ENCODE measurements around the gene PITPNM1.
"Not testable (repeated sequence)": the region's sequence is repeated elsewhere in the genome, so short reads cannot be mapped to it uniquely, and the experiment has no call there.

The PITPNM1 gene

GRCh38 chr11:67489885-67490726, 15.1 kb downstream of the PITPNM1 start:
- no peak for DNase-seq (ENCODE audit: low read depth)

DNA sequence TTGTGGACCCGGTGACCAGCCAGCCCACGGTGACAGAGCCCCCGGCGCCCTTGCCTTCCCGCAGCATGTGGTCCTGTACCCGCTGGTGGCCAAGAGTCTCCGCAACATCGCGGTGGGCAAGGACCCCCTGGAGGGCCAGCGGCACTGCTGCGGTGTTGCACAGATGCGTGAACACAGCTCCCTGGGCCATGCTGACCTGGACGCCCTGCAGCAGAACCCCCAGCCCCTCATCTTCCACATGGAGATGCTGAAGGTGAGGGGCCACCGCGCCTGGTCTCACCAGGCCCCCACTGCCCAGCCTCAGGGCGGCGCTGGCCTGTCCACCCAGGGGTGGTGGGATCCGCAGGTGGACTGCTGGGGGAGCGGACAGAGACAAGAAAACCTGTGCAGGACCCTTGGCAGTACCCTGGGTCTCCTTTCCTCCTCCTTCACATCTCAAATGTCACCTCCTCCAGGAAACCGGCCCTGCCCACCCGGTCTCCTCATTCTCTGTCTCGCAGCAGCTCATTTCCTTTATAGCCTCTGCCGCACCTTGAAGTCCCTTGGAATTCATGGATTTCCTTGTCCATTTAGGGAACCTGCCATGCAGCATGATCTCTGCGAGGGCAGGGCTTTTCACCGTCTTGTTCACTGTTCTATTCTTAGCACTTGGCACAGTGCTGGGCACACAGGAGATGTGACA, 15.8 kb downstream of the PITPNM1 start:
- no peak for DNase-seq (ENCODE audit: low read depth)

DNA sequence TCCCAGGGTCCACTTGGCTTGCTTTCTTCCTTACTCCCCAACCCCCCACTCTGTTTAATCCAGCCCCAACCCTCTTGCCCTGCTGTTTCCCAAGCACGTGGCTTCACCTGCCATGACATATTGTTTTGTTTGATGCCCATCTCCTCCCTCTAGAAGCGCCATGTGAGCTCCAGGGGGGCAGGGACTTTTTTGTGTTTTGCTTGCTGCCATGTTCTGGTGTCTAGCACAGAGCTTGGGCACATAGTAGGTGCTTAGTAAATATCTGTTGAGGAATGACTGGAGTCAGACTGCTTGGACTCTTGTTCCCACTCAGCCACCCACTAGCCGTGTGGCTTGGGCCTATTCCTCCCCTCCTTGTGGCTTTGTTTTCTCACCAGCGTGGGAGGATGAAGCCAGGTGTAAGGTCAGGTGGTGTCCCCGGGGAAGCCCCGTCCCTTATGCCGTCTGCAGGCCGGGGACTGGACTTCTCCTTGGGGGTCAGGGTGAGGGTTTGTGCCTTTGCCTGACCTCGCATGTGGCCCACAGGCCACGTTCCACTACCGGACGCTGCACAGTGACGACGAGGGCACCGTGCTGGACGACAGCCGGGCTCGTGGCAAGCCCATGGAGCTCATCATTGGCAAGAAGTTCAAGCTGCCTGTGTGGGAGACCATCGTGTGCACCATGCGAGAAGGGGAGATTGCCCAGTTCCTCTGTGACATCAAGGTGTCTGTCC, 18.5 kb downstream of the PITPNM1 start:
- DNase-seq (ENCODE audit: low read depth) = no peak

- not testable (repeated sequence) for DNase-seq (ENCODE audit: low read depth)
Measured at GRCh38 chr11:67485873-67486361, 19.2 kb downstream of the PITPNM1 start.

DNA sequence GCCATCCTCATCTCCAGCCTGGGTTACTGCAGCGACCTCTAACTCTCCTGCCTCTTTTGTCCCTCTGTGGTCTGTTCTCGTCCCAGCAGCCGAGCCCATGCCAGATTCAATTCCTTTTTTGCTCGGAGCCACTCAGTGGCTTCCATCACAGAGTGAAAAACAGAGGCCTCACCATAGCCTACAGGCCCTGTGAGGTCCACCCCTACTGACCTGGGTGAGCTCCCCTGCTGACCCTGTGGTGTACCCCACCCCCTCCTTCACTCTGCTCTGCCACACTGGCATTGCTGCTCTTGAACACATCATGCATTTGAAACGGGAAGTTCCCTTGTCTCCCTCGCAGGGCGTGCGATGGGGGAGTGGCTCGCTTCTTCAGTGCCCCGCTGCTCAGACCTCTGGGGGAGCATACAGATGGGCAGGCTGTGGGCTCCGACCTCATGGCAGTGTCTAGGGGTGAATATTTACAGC, 20.3 kb downstream of the PITPNM1 start:
- DNase-seq (ENCODE audit: low read depth) = no peak

DNA sequence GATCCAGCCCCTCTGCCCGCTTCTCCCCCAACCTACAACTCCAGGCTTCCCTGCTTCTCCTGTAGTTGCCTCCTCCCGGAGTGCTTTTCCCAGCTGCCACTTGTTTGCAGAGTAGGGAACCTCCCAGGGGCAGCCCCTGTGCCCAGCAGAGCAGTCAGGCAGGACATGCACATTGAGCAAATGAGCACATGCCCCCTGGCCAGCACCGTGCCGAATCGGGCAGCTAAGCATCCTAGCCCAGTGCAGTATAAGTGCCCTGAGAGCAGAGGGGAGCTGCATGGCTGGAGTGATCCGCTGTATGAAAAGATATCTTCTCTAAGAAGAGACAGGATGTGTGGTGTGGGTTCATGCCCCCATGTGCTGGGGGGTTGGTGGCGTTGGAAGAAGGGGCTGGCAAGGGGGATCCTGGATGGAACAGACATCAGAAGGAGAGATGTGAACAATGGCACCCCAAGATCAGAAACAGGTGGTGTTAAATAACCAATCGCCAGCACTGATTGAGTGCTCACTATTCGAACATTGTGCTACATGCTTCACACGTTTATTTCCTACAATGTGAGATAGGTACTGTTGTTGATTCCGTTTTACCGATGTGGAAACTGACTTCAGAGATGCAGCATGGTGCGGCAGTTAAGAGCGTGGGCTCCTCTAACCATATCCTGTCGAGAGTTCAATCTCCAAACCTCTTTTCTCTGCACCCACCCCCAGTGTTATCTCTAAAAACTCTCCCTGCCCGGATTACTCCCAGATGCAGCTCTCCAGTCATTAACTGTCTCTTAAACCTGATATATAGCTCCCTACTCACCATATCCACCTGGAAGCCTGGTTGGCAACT, 21.1 kb downstream of the PITPNM1 start:
- no peak for DNase-seq (ENCODE audit: low read depth)

DNA sequence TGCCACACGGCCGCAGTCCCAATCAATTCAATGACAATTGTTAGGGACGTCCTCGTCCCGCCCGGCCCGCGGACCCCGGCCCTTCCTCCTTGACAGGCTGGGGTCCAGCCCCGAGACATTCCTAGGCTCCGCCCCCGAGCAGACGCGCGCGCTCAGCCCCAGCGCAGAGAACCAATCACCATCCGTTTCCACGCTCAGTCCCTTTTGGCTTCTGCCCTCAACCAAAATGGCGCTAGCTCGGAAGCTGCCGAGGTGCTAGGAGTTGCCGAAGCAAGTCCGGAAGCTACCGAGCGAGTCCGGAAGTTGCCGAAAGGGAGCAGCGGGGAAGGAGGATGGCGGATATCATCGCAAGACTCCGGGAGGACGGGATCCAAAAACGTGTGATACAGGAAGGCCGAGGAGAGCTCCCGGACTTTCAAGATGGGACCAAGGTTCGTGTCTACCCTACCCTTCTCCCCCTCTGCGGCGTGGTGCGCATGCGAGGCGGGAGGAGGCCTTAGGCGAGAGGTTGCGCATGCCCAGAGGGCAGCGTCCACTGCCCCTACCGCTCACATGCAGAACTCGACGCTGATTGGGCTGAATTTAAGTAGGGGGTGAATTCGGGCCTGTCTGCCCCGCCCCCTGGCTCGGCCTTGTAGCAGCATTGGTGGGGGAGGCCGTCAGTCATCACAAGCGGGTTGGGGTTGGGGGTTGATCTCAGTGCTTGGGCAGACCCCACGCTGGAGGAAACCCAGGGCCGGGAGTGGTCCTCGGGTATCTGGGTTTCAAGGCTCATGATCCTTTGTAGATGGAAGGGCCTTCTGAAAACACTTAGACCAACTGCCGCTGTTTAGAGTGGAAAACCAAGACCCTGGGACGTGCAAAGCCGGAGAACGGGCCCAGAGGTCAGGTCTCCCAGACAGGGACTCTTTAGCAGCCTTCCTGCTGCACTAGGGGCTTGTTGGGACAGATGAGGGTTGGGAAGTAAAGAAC, 22.1 kb downstream of the PITPNM1 start, which contains the start of gene AIP:
Gene AIP, plus strand, starts transcription at position 200 of the 972 bp plus-strand sequence. Its CDS starts 133 bp downstream, at position 333.
- DNase-seq (ENCODE audit: low read depth) = peak; percentile 91

GRCh38 chr11:67482275-67482826, 22.8 kb downstream of the PITPNM1 start:
- no peak for DNase-seq (ENCODE audit: low read depth)

- not testable (repeated sequence) for DNase-seq (ENCODE audit: low read depth)
Measured at GRCh38 chr11:67477344-67478050, 27.7 kb downstream of the PITPNM1 start.

DNA sequence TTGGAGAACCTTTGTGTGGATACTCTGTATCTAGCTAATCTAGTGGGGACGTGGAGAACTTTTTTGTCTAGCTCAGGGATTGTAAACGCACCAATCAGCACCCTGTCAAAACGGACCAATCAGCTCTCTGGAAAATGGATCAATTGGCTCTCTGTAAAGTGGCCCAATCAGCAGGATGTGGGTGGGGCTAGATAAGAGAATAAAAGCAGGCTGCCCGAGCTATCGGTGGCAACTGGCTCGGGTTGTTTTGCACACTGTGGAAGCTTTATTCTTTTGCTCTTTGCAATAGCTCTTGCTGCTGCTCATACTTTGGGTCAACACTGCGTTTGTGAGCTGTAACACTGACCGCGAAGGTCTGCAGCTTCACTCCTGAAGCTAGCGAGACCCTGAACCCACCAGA, 28.5 kb downstream of the PITPNM1 start:
- not testable (repeated sequence) for DNase-seq (ENCODE audit: low read depth)

DNA sequence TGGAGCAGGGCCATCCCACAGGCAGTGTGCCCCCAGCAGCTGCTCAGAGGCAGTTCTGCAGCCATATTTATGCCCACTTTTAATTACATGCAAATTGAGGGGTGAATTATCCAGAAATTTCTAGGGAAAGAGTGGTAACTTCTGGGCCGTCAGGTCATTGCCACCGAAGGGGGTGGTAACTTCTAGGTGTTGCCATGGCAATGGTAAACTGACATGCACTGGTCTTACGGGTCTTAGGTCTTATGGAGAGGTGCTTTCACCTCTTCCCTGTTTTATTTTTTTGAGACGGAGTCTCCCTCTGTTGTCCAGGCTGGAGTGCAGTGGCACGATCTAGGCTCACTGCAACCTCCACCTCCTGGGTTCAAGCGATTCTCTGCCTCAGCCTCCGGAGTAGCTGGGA, 32.3 kb downstream of the PITPNM1 start:
- DNase-seq (ENCODE audit: low read depth) = no peak

DNA sequence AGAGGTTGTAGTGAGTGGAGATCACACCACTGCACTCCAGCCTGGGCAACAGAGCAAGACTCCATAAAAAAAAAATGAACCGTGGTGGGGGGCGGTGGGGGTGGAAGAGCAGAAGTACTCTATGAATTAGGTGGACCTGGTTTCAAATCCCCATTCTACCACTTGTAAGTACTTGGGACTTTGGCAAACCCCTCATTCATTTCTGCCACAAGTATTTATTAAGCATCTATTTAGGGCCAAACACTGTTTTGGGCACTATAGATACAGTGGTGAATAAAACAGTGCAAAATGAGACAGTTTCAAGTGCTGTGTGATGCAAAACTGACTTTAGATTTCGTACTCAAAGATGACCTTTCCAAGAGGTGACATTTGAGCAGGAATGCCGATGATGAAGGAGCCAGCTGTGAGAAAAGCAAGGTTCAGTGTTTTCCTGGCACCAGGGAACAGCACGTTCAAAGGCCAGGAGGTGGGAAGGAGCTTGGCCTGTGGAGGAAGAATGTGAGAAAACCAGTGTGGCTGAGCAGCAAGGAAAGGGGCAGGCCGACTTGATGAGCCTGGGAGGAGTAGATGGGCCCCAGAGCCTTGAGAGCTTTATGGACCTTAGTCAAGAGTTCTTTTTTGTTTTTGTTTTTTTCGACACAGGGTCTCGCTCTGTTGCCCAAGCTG, 34.7 kb downstream of the PITPNM1 start:
- DNase-seq (ENCODE audit: low read depth) = no peak

GRCh38 chr11:67469508-67469811, 35.7 kb downstream of the PITPNM1 start:
- no peak for DNase-seq (ENCODE audit: low read depth)

DNA sequence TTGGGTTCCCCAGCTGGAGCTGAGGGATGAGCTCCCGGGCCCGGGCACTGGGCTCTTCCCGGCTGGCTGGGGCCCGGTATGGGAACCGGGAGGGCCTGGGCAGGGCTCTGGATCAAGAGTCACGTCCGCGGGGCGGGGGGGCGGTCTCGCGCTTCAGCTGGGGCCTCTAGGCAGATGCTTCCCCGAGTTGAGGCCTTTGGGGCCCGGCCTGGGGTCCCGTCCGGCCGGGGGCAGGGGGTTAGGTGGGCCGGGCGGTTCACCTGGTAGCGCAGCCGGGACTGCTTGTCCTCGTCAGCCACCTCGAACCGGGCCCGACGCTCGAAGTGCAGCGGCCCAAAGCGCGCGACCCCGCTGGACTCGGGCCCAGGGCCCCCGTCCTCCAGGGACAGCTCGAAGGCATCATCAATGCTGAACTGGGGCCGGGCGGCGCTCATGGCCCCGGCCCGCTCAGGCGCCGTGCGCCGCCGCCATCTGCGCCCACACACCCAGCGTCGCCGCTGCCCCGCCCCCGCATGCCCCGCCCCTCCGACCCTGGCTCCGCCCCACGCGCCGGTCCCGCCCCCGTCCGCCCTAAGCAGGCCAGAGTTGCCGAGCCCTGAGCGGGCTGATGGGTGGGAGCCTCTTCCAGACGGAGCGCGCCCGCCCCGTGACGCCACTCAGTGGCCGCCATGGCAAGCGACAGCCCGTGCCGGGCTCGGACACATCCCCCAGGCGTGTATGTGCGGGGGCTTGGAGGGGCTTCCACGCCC, 36.2 kb downstream of the PITPNM1 start, which contains the start of gene TMEM134:
Gene TMEM134, minus strand, starts transcription at position 493 of the 749 bp plus-strand sequence. Its CDS starts 59 bp downstream, at position 434.
- DNase-seq (ENCODE audit: low read depth) = peak; percentile 86

GRCh38 chr11:67468456-67468758, 36.8 kb downstream of the PITPNM1 start:
- DNase-seq (ENCODE audit: low read depth) = no peak

DNA sequence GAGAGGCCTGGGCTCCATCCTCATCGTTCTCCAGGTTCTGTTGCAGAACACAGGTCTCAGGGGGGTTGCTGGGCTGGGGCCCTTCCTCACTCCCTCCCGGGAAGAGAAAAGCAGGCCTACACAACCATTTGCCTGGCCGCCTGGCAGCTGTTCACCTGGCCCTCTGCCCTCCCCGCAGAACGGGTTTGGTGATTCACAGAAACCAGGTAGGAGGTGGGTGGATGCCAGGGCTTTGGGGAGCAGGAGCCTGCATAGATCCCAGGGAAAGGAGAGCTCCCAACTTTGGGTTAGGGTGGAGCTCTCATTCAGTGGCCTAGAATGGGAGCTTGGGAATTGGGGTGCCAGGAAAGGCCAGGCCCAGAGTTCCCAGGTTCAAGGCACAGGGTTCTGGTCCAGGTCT, 37.1 kb downstream of the PITPNM1 start:
- DNase-seq (ENCODE audit: low read depth) = no peak

- DNase-seq (ENCODE audit: low read depth) = no peak
Measured at GRCh38 chr11:67466962-67467771, 38.0 kb downstream of the PITPNM1 start.

All from stimulated activated CD8-positive, alpha-beta memory T cell treated with anti-CD3 and anti-CD28 coated beads, Interleukin-12 subunit alpha, Interleukin-12 subunit beta, amount 100 ng/mL, for 1 hour (primary cell).